NCI-H2081 treated with DMSO at 0.1 percent for 48 hours (cell line): ENCODE data around the gene MOK.
"Not testable (repeated sequence)": the region's sequence is repeated elsewhere in the genome, so short reads cannot be mapped to it uniquely, and the experiment has no call there.

Source experiments
- DNase-seq: peaks from one replicate; lab custom pipeline; 2025; lab: John Stamatoyannopoulos, UW

Gene MOK

GRCh38 chr14:102304611-102305506 is at the start of gene MOK:
TSS of gene MOK (minus strand) at chr14:102305164. CDS start at chr14:102304968, 196 bp downstream.
- peak; percentile 84 for DNase-seq

- DNase-seq, result no peak
Measured at GRCh38 chr14:102353126-102353619, 48.2 kb upstream of the MOK start.

GRCh38 chr14:102352213-102352612 is 47.2 kb upstream of the MOK start:
- DNase-seq, result no peak

GRCh38 chr14:102351593-102351992 is 46.6 kb upstream of the MOK start:
- DNase-seq, result not testable (repeated sequence)

GRCh38 chr14:102351023-102351422 is 46.1 kb upstream of the MOK start:
- no peak for DNase-seq

GRCh38 chr14:102348376-102348775 is 43.4 kb upstream of the MOK start:
- no peak for DNase-seq

GRCh38 chr14:102346645-102347044 is 41.7 kb upstream of the MOK start:
- no peak for DNase-seq

- no peak for DNase-seq
Measured at GRCh38 chr14:102345232-102345631, 40.3 kb upstream of the MOK start.

- no peak for DNase-seq
Measured at GRCh38 chr14:102344485-102344884, 39.5 kb upstream of the MOK start.

- DNase-seq, result no peak
Measured at GRCh38 chr14:102344084-102344483, 39.1 kb upstream of the MOK start.

GRCh38 chr14:102342238-102342637 is 37.3 kb upstream of the MOK start:
- DNase-seq, result no peak

GRCh38 chr14:102341566-102341965 is 36.6 kb upstream of the MOK start:
- DNase-seq, result no peak

- no peak for DNase-seq
Measured at GRCh38 chr14:102338724-102339123, 33.8 kb upstream of the MOK start.

GRCh38 chr14:102335163-102335562 is 30.2 kb upstream of the MOK start:
- no peak for DNase-seq

- no peak for DNase-seq
Measured at GRCh38 chr14:102333795-102334705, 29.1 kb upstream of the MOK start.

GRCh38 chr14:102333390-102333789 is 28.4 kb upstream of the MOK start:
- no peak for DNase-seq

GRCh38 chr14:102330806-102331205 is 25.8 kb upstream of the MOK start:
- DNase-seq, result no peak

- not testable (repeated sequence) for DNase-seq
Measured at GRCh38 chr14:102329381-102329780, 24.4 kb upstream of the MOK start.

- no peak for DNase-seq
Measured at GRCh38 chr14:102326583-102326982, 21.6 kb upstream of the MOK start.

- DNase-seq, result no peak
Measured at GRCh38 chr14:102325791-102326345, 20.9 kb upstream of the MOK start.

- DNase-seq, result peak; percentile 9
Measured at GRCh38 chr14:102323102-102323501, 18.1 kb upstream of the MOK start.
